ENCODE measurements around the gene OGFOD3. TPM values are rescaled to one million over a fixed set of nuclear protein-coding genes. Genes with fewer than 3 reads are reported as not detected.

The OGFOD3 gene
- total RNA-seq, 1 experiment from 2014 or later = 25.0 TPM

DNA sequence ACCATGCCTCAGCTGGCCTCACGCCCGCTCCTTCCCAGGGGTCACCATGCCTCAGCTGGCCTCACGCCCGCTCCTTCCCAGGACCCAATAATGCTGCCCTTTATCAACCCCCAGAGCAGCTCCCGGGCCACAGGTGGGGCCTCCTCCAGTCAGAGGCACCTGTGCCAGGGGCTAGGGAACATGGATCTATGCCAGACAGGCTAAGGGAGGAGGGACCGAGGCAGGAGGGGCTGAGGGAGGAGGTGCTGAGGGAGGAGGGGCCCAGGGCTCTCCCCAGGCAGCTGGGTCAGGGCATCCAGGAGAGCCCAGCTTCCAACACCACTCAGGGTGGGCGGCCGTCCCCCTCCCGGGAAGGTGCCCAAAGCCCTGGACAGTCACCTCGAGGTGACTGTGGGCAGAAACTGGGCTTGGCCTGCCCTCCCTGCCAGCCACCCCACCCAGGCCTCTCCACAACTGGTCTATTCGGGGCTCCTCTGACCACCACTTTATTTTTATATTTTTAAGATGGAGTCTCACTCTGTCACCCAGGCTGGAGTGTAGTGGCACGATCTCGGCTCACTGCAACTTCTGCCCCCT is 27.4 kb downstream of the OGFOD3 start:
- Histone ChIP-seq H3K4me1 (ENCODE audit: insufficient read depth, low read length, poor library complexity, severe bottlenecking) (no peaks in the 10 kb centered on the region), H3K27ac (ENCODE audit: low read depth, low read length, poor library complexity, severe bottlenecking) (no peak overlapping the region), H3K9me3 (ENCODE audit: low read depth, low read length, poor library complexity, severe bottlenecking) (no peaks in the 10 kb centered on the region), H3K27me3 (replicated peaks; ENCODE audit: insufficient read depth, low read depth, low read length, poor library complexity) (no peaks in the 10 kb centered on the region), H3K36me3 (ENCODE audit: insufficient read depth, low read length, poor library complexity, severe bottlenecking) (no peaks in the 10 kb centered on the region), H3K4me3 (ENCODE audit: low read depth, low read length, poor library complexity, severe bottlenecking) (no peak overlapping the region)
- TF ChIP-seq EZH2 (IDR thresholded peaks at IDR 0.05; ENCODE audit: borderline replicate concordance, low read depth, low read length, poor library complexity, severe bottlenecking) = no peak
- TF ChIP-seq, protein P1, sequence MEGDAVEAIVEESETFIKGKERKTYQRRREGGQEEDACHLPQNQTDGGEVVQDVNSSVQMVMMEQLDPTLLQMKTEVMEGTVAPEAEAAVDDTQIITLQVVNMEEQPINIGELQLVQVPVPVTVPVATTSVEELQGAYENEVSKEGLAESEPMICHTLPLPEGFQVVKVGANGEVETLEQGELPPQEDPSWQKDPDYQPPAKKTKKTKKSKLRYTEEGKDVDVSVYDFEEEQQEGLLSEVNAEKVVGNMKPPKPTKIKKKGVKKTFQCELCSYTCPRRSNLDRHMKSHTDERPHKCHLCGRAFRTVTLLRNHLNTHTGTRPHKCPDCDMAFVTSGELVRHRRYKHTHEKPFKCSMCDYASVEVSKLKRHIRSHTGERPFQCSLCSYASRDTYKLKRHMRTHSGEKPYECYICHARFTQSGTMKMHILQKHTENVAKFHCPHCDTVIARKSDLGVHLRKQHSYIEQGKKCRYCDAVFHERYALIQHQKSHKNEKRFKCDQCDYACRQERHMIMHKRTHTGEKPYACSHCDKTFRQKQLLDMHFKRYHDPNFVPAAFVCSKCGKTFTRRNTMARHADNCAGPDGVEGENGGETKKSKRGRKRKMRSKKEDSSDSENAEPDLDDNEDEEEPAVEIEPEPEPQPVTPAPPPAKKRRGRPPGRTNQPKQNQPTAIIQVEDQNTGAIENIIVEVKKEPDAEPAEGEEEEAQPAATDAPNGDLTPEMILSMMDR (conservative IDR thresholded peaks at IDR 0.05; ENCODE audit: low read depth, low read length) = no peak
- DNase-seq (ENCODE audit: low spot score) = no peak
- intact Hi-C loops (cut with micrococcal nuclease; ENCODE audit: unreplicated experiment) = no loop called here
- CTCF ChIA-PET = interaction anchor here (0.6 kb wide), 1 partner anchor 115 kb away, joined by 3 read pairs; no protein-coding TSS in a partner anchor
- BruUV-seq (replicated peaks) = TSS peak; percentile 21
- POLR2A ChIA-PET (ENCODE audit: low non-redundant PET) = no interaction called here

DNA sequence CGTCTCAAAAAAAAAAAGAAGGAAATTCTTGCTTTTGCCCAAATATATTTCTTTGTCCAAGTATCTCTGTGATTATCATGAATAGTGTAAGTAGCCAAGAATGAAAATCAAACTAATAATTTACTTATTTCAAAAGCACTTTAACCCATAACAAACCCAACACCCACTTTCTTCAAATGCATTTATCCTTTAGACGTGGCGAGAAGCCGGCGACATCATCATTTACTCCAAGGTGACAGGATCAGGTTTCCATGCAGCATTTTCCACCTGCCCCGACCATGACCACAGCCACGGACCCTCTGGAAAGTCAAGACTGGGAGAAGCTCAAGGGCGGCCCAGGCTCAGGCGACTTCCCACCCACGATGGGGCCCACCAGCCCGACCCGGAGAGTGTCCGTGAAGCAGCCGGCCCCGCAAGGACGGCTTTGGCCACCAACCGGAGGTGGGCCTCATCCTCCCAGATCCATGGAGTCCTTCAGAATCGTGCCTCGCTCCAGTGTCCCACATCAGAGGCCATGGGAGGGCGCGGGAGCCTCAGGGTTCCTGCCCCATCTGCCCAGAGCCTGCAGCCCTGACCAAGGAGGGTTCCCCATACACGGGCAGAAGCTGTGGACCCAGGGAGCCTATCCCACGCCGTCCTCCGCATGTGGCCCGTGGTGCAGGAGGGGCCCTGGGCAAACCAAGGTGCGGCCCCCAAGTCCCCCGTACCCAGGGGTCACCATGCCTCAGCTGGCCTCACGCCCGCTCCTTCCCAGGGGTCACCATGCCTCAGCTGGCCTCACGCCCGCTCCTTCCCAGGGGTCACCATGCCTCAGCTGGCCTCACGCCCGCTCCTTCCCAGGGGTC is 28.1 kb downstream of the OGFOD3 start:
- intact Hi-C loops (cut with micrococcal nuclease; ENCODE audit: unreplicated experiment) = no loop called here
- H3K36me3 ChIP-seq (ENCODE audit: insufficient read depth, low read length, poor library complexity, severe bottlenecking) = no peaks in the 10 kb centered on the region
- CTCF ChIA-PET = no interaction called here
- H3K27ac ChIP-seq (ENCODE audit: low read depth, low read length, poor library complexity, severe bottlenecking) = no peak overlapping the region
- no peaks in the 10 kb centered on the region for H3K9me3 ChIP-seq (ENCODE audit: low read depth, low read length, poor library complexity, severe bottlenecking)
- no peaks in the 10 kb centered on the region for H3K27me3 ChIP-seq (replicated peaks; ENCODE audit: insufficient read depth, low read depth, low read length, poor library complexity)
- no TSS peak for BruUV-seq (replicated peaks)
- no peak overlapping the region for H3K4me3 ChIP-seq (ENCODE audit: low read depth, low read length, poor library complexity, severe bottlenecking)
- no peak for DNase-seq (ENCODE audit: low spot score)
- TF ChIP-seq, protein P1 (conservative IDR thresholded peaks at IDR 0.05; ENCODE audit: low read depth, low read length) = no peak
- TF ChIP-seq EZH2 (IDR thresholded peaks at IDR 0.05; ENCODE audit: borderline replicate concordance, low read depth, low read length, poor library complexity, severe bottlenecking) = no peak
- POLR2A ChIA-PET (ENCODE audit: low non-redundant PET) = no interaction called here
- H3K4me1 ChIP-seq (ENCODE audit: insufficient read depth, low read length, poor library complexity, severe bottlenecking) = no peaks in the 10 kb centered on the region

DNA sequence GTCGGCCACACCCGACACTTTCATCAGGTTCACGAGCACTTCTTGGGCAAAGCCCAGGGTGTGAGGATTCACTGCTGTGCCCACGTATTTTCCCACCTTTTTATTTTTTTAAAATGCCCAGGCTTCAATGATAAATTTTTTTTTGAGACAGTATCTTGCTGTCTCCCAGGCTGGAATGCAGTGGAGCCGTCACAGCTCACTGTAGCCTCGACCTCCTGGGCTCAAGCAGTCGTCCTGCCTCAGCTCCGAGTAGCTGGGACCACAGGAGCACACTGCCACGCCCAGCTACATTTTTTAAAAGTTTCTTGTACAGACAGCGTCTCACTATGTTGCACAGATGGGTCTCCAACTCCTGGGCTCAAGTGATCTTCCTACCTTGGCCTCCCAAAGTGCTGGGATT is 29.0 kb downstream of the OGFOD3 start:
- intact Hi-C loops (cut with micrococcal nuclease; ENCODE audit: unreplicated experiment) = no loop called here
- ChIA-PET CTCF (no interaction called here), POLR2A (ENCODE audit: low non-redundant PET) (no interaction called here)
- BruUV-seq (replicated peaks) = no TSS peak
- no peaks in the 10 kb centered on the region for H3K4me1 ChIP-seq (ENCODE audit: insufficient read depth, low read length, poor library complexity, severe bottlenecking)
- TF ChIP-seq EZH2 (IDR thresholded peaks at IDR 0.05; ENCODE audit: borderline replicate concordance, low read depth, low read length, poor library complexity, severe bottlenecking) = no peak
- TF ChIP-seq, protein P1 (conservative IDR thresholded peaks at IDR 0.05; ENCODE audit: low read depth, low read length) = no peak
- no peaks in the 10 kb centered on the region for H3K36me3 ChIP-seq (ENCODE audit: insufficient read depth, low read length, poor library complexity, severe bottlenecking)
- DNase-seq (ENCODE audit: low spot score) = no peak
- H3K27ac ChIP-seq (ENCODE audit: low read depth, low read length, poor library complexity, severe bottlenecking) = no peak overlapping the region
- no peaks in the 10 kb centered on the region for H3K27me3 ChIP-seq (replicated peaks; ENCODE audit: insufficient read depth, low read depth, low read length, poor library complexity)
- no peaks in the 10 kb centered on the region for H3K9me3 ChIP-seq (ENCODE audit: low read depth, low read length, poor library complexity, severe bottlenecking)
- H3K4me3 ChIP-seq (ENCODE audit: low read depth, low read length, poor library complexity, severe bottlenecking) = no peak overlapping the region

Measured in A673 (cell line).